K562 (cell line): ENCODE results near the gene LRMDA. TPM values are rescaled to one million over a fixed set of nuclear protein-coding genes. Genes with fewer than 3 reads are reported as not detected.

Experiments
- BMI1 ChIP-seq: fragments of 150-350 bp; IDR thresholded peaks from 2 replicates; pipeline ENCODE4 v1.6.1; 2014; ENCODE audit warnings: low read length
- ELF2 ChIP-seq: fragments of 250-450 bp; sonication (Bioruptor Pico); IDR thresholded peaks from 2 replicates; pipeline ENCODE4 v1.5.0; 2021; ENCODE audit warnings: mild to moderate bottlenecking
- EP300 ChIP-seq: IDR thresholded peaks from 2 replicates; pipeline ENCODE4 v1.6.1; 2012; ENCODE audit warnings: low read length, improper control_type of control experiment
- FOXA3 ChIP-seq, 2 experiments: fragments of 450-650 bp in 1 of 2; sonication (generic) in 1 of 2; formaldehyde crosslinking; IDR thresholded peaks in 1 of 2; conservative IDR thresholded peaks in 1 of 2; 2 replicates each; pipeline versions ENCODE4 v1.4.0 to v1.8.0; 2020 to 2022; ENCODE audit warnings: mild to moderate bottlenecking in 2 of 2, missing genetic modification reagents in 1 of 2
- HMG20A ChIP-seq: fragments of 450-650 bp; formaldehyde crosslinking; conservative IDR thresholded peaks from 2 replicates; pipeline ENCODE4 v1.4.0; 2020; ENCODE audit warnings: mild to moderate bottlenecking, mixed read lengths
- MXI1 ChIP-seq: IDR thresholded peaks from 2 replicates; pipeline ENCODE4 v1.6.1; 2011; ENCODE audit warnings: low read depth, mild to moderate bottlenecking, improper control_type of control experiment, low read length
- POLR3A ChIP-seq: IDR thresholded peaks from 2 replicates; pipeline ENCODE4 v1.6.1; 2011; ENCODE audit warnings: borderline replicate concordance, mild to moderate bottlenecking, moderate library complexity; ENCODE audit not compliant: insufficient read length, insufficient read depth; ENCODE audit errors: extremely low read depth
- RAD21 ChIP-seq, 2 experiments: fragments of 250-450 bp in 1 of 2; fragments of 450-650 bp in 1 of 2; sonication (Bioruptor Pico) in 1 of 2; formaldehyde crosslinking in 1 of 2; IDR thresholded peaks in 1 of 2; conservative IDR thresholded peaks in 1 of 2; 2 replicates each; pipeline versions ENCODE4 v1.4.0 to v1.8.0; 2020 to 2022; ENCODE audit warnings: mild to moderate bottlenecking in 2 of 2, moderate library complexity in 1 of 2
- ZC3H8 ChIP-seq: fragments of 450-650 bp; IDR thresholded peaks from 2 replicates; pipeline ENCODE4 v1.6.1; 2017
- ZNF134 ChIP-seq: fragments of 250-450 bp; sonication (Bioruptor Pico); conservative IDR thresholded peaks from 2 replicates; pipeline ENCODE4 v1.4.0; 2020
- ZNF316 ChIP-seq: fragments of 450-650 bp; IDR thresholded peaks from 2 replicates; pipeline ENCODE4 v1.6.1; 2016
- ZSCAN32 ChIP-seq: fragments of 450-650 bp; formaldehyde crosslinking; IDR thresholded peaks from 2 replicates; pipeline ENCODE4 v1.4.0; 2020; ENCODE audit warnings: mild to moderate bottlenecking, moderate library complexity
- polyA plus RNA-seq, 8 experiments: library from polyadenylated mRNA; depleted of rRNA in 4 of 8; stranded (reverse) in 5 of 8; unstranded in 3 of 8; fragments of >200 nt; fragmentation: Nextera tagmentation in 2 of 8; fragmentation: Illumina TruSeq in 1 of 8; extraction: Ambion mirVana in 2 of 8; extraction: Trizol in 1 of 8; gene quantifications; 2 replicates each; pipeline versions ENCODE4 v1.2.1 to v1.2.3, GENCODE V29; 2011 to 2014; ENCODE audit warnings: inconsistent platforms in 1 of 8, missing spikeins in 1 of 8
- total RNA-seq, 7 experiments: library from RNA; depleted of rRNA in 6 of 7; stranded (reverse); fragments of >200 nt in 6 of 7; fragmentation: Illumina TruSeq in 2 of 7; extraction: Trizol in 2 of 7; gene quantifications; 2 replicates each; pipeline versions ENCODE4 v1.2.1 to v1.2.3, GENCODE V29; 2011 to 2021; ENCODE audit warnings: low replicate concordance in 1 of 7
- TF ChIP-seq, protein P1 (sequence below): fragments of 250-450 bp; sonication (Bioruptor Pico); IDR thresholded peaks from 2 replicates; pipeline ENCODE4 v1.8.0; 2021; ENCODE audit warnings: borderline replicate concordance, mild to moderate bottlenecking, moderate library complexity; ENCODE audit not compliant: poor library complexity, severe bottlenecking
- TF ChIP-seq, protein P2 (sequence below): sonication (generic); IDR thresholded peaks from 2 replicates; pipeline ENCODE4 v1.6.1; 2016
- TF ChIP-seq, protein P3 (sequence below): fragments of 450-650 bp; formaldehyde crosslinking; IDR thresholded peaks from 2 replicates; pipeline ENCODE4 v1.4.0; 2020; ENCODE audit warnings: mild to moderate bottlenecking, moderate library complexity
- TF ChIP-seq, protein P4 (sequence below): sonication (generic); formaldehyde crosslinking; IDR thresholded peaks from 2 replicates; pipeline ENCODE4 v1.9.0; 2022; ENCODE audit warnings: mild to moderate bottlenecking, missing genetic modification reagents

The LRMDA gene
- total and polyA plus RNA-seq, 9 of the 15 experiments (the other 6 are each of a cell fraction or from before 2014, with no cell fraction given), result 0.25 TPM; not detected in 8

DNA sequence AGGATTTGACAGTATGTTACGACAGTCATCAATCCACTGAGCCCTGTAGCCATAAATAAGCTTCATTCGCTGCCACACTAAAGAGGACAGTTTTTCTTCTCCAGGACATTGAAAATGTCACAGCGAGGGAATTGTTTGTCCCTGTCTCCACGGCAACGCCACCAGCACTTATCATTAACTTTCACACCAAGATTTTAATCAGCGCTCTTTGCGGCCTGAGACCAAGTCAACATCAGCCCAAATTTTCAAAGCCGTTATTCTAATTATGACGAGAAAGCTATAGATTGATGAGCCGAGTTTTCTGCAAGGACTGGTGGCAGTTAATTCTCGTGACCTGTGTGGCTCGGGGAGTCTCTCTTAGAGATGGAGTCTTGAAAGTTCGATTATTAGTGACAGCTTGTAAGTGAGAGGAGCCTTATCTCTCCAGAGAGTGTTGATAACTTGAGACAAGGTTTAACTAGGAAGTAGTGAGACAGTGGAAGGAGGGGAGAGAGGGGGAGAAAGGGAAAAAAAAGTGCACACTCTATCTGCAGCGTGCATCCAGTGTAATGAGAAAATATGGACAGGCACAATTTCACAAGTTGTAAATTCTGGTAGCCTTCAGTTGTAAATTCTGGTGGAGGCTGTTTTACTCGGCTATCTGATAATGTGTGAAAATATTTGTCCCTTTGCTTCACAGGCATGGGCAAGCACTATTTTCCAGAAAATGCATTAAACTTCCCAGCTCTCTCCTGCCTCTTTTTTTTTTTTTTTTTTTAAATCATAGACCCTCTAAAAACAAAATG, 473.3 kb downstream of the LRMDA start (continued):
- TF ChIP-seq, protein P1, sequence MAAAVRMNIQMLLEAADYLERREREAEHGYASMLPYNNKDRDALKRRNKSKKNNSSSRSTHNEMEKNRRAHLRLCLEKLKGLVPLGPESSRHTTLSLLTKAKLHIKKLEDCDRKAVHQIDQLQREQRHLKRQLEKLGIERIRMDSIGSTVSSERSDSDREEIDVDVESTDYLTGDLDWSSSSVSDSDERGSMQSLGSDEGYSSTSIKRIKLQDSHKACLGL (CRISPR knock-in tag), result no peak
- TF ChIP-seq, protein P2, sequence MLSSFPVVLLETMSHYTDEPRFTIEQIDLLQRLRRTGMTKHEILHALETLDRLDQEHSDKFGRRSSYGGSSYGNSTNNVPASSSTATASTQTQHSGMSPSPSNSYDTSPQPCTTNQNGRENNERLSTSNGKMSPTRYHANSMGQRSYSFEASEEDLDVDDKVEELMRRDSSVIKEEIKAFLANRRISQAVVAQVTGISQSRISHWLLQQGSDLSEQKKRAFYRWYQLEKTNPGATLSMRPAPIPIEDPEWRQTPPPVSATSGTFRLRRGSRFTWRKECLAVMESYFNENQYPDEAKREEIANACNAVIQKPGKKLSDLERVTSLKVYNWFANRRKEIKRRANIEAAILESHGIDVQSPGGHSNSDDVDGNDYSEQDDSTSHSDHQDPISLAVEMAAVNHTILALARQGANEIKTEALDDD, result peak; percentile 53; the same call in 1 of the 2 replicates
- no peak for TF ChIP-seq POLR3A
- 0 out of 2 replicates have a peak, but pooled peaks have one; percentile 15 for TF ChIP-seq HMG20A (CRISPR knock-in tag)
- peak in 1 of 2 experiments; percentile 28; a peak in 1 of 4 replicates for TF ChIP-seq FOXA3 (CRISPR knock-in tag; conservative IDR thresholded peaks at IDR 0.05 in 1 of 2, IDR thresholded peaks at IDR 0.05 in 1 of 2)
- TF ChIP-seq, protein P3, sequence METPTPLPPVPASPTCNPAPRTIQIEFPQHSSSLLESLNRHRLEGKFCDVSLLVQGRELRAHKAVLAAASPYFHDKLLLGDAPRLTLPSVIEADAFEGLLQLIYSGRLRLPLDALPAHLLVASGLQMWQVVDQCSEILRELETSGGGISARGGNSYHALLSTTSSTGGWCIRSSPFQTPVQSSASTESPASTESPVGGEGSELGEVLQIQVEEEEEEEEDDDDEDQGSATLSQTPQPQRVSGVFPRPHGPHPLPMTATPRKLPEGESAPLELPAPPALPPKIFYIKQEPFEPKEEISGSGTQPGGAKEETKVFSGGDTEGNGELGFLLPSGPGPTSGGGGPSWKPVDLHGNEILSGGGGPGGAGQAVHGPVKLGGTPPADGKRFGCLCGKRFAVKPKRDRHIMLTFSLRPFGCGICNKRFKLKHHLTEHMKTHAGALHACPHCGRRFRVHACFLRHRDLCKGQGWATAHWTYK, result no peak
- peak; percentile 54; the same call in 1 of the 2 replicates for TF ChIP-seq ELF2 (CRISPR knock-in tag)
- 0 out of 4 replicates have a peak, but pooled peaks of 1 of the 2 experiments have one; percentile 7 for TF ChIP-seq RAD21 (CRISPR knock-in tag; conservative IDR thresholded peaks at IDR 0.05 in 1 of 2, IDR thresholded peaks at IDR 0.05 in 1 of 2)
- no peak for TF ChIP-seq ZNF316
- no peak for TF ChIP-seq MXI1
- TF ChIP-seq ZSCAN32 (CRISPR knock-in tag), result no peak; the same call in 1 of the 2 replicates
- TF ChIP-seq, protein P4, sequence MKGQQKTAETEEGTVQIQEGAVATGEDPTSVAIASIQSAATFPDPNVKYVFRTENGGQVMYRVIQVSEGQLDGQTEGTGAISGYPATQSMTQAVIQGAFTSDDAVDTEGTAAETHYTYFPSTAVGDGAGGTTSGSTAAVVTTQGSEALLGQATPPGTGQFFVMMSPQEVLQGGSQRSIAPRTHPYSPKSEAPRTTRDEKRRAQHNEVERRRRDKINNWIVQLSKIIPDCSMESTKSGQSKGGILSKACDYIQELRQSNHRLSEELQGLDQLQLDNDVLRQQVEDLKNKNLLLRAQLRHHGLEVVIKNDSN, result no peak
- no peak for TF ChIP-seq BMI1
- TF ChIP-seq EP300, result peak; percentile 20; the same call in 1 of the 2 replicates
- no peak for TF ChIP-seq ZC3H8
- no peak for TF ChIP-seq ZNF134
